ENCODE data around the gene ASB13.

ASB13 gene

GRCh38 chr10:5592070-5592469 lies 74.3 kb downstream of the ASB13 start:
- H3K4me3 Mint-ChIP-seq = no peak overlapping the region
- DNase-seq (ENCODE audit: low spot score in 2 of 2) = no peak
- H3K27me3 Mint-ChIP-seq = peaks cover 62% of the 10 kb centered on the region
- no peaks in the 10 kb centered on the region for H3K9me3 Mint-ChIP-seq
- no peak overlapping the region for H3K27ac Mint-ChIP-seq (ENCODE audit: low read depth)
- H3K4me1 Mint-ChIP-seq = no peaks in the 10 kb centered on the region
- no peak for ATAC-seq (replicated peaks; ENCODE audit: extremely low read depth, poor library complexity, severe bottlenecking)
- peaks cover 1% of the 10 kb centered on the region for H3K36me3 Mint-ChIP-seq (ENCODE audit: insufficient read depth)

GRCh38 chr10:5591336-5591824 lies 75.0 kb downstream of the ASB13 start:
- no peaks in the 10 kb centered on the region for H3K4me1 Mint-ChIP-seq
- ATAC-seq (replicated peaks; ENCODE audit: extremely low read depth, poor library complexity, severe bottlenecking) = no peak
- H3K27me3 Mint-ChIP-seq = peaks cover 66% of the 10 kb centered on the region
- H3K27ac Mint-ChIP-seq (ENCODE audit: low read depth) = no peak overlapping the region
- no peaks in the 10 kb centered on the region for H3K9me3 Mint-ChIP-seq
- no peak overlapping the region for H3K4me3 Mint-ChIP-seq
- DNase-seq (ENCODE audit: low spot score in 2 of 2) = no peak
- peaks cover 1% of the 10 kb centered on the region for H3K36me3 Mint-ChIP-seq (ENCODE audit: insufficient read depth)

GRCh38 chr10:5590816-5591215 lies 75.6 kb downstream of the ASB13 start:
- ATAC-seq (replicated peaks; ENCODE audit: extremely low read depth, poor library complexity, severe bottlenecking) = no peak
- no peak overlapping the region for H3K27ac Mint-ChIP-seq (ENCODE audit: low read depth)
- DNase-seq (ENCODE audit: low spot score in 2 of 2) = no peak
- H3K9me3 Mint-ChIP-seq = no peaks in the 10 kb centered on the region
- peaks cover 66% of the 10 kb centered on the region for H3K27me3 Mint-ChIP-seq
- H3K36me3 Mint-ChIP-seq (ENCODE audit: insufficient read depth) = peaks cover 1% of the 10 kb centered on the region
- H3K4me3 Mint-ChIP-seq = no peak overlapping the region
- no peaks in the 10 kb centered on the region for H3K4me1 Mint-ChIP-seq

GRCh38 chr10:5589661-5590511 lies 76.5 kb downstream of the ASB13 start:
- H3K27me3 Mint-ChIP-seq = peaks cover 73% of the 10 kb centered on the region
- no peaks in the 10 kb centered on the region for H3K4me1 Mint-ChIP-seq
- no peak overlapping the region for H3K27ac Mint-ChIP-seq (ENCODE audit: low read depth)
- DNase-seq (ENCODE audit: low spot score in 2 of 2) = no peak
- ATAC-seq (replicated peaks; ENCODE audit: extremely low read depth, poor library complexity, severe bottlenecking) = no peak
- H3K9me3 Mint-ChIP-seq = no peaks in the 10 kb centered on the region
- no peak overlapping the region for H3K4me3 Mint-ChIP-seq
- H3K36me3 Mint-ChIP-seq (ENCODE audit: insufficient read depth) = peaks cover 1% of the 10 kb centered on the region

GRCh38 chr10:5589011-5589660 lies 77.3 kb downstream of the ASB13 start:
- H3K36me3 Mint-ChIP-seq (ENCODE audit: insufficient read depth) = peaks cover 1% of the 10 kb centered on the region
- H3K4me3 Mint-ChIP-seq = no peak overlapping the region

More at GRCh38 chr10:5589011-5589660, 77.3 kb downstream of the ASB13 start:
- Mint-ChIP-seq H3K4me1 (no peaks in the 10 kb centered on the region), H3K27ac (ENCODE audit: low read depth) (peak overlapping the region; percentile 57), H3K27me3 (peaks cover 77% of the 10 kb centered on the region), H3K9me3 (no peaks in the 10 kb centered on the region)
- DNase-seq (ENCODE audit: low spot score in 2 of 2) = no peak
- no peak for ATAC-seq (replicated peaks; ENCODE audit: extremely low read depth, poor library complexity, severe bottlenecking)

Measured in central memory CD8-positive, alpha-beta T cell (primary cell).